ENCODE measurements around the gene OOSP2.

GRCh38 chr11:60016881-60017280 lies 23.3 kb upstream of the OOSP2 start, which contains the start of gene OOSP4B:
- TF ChIP-seq REST (IDR thresholded peaks at IDR 0.05; ENCODE audit: insufficient read depth in 1 of 2, low read depth in 2 of 2, low read length in 2 of 2) (no peak), POLR2AphosphoS5 (IDR thresholded peaks at IDR 0.05; ENCODE audit: low read depth, low read length) (no peak), SIN3A (IDR thresholded peaks at IDR 0.05; ENCODE audit: borderline replicate concordance, insufficient read depth, low read length) (no peak), TAF1 (IDR thresholded peaks at IDR 0.05; ENCODE audit: borderline replicate concordance, insufficient read depth, low read length) (no peak), FOXP2 (optimal IDR thresholded peaks at IDR 0.05; ENCODE audit: borderline replicate concordance, extremely low read depth, extremely low read length, insufficient read depth) (no peak)
